ENCODE measurements around the gene RIPOR1. TPM values are rescaled to one million over a fixed set of nuclear protein-coding genes. Genes with fewer than 3 reads are reported as not detected.

RIPOR1 gene
- total and polyA plus RNA-seq, 2 experiments from 2014 or later: 7.6 to 22.4 TPM

GRCh38 chr16:67517661-67518423, 10.8 kb upstream of the RIPOR1 start:
- Histone ChIP-seq H3K36me3 (ENCODE audit: insufficient read depth) (no peaks in the 10 kb centered on the region), H4K20me1 (replicated peaks; ENCODE audit: insufficient read depth) (no peaks in the 10 kb centered on the region), H3K79me2 (replicated peaks; ENCODE audit: insufficient read depth) (no peaks in the 10 kb centered on the region), H3K4me2 (no peak overlapping the region), H3K9me2 (ENCODE audit: insufficient read depth) (no peaks in the 10 kb centered on the region), H3K27ac (ENCODE audit: low read depth) (no peak overlapping the region), H3K4me1 (ENCODE audit: insufficient read depth) (no peaks in the 10 kb centered on the region), H3K4me3 (no peak overlapping the region), H2AFZ (no peak overlapping the region), H3K27me3 (ENCODE audit: insufficient read depth) (peaks cover 29% of the 10 kb centered on the region), H3F3A (replicated peaks; ENCODE audit: low read depth) (no peaks in the 10 kb centered on the region)
- Mint-ChIP-seq H3K9me3 (no peaks in the 10 kb centered on the region; the same call in 2 of the 3 replicates), H3K36me3 (ENCODE audit: low read depth) (no peaks in the 10 kb centered on the region), H3K4me1 (no peaks in the 10 kb centered on the region; the same call in 2 of the 3 replicates), H3K27me3 (ENCODE audit: insufficient read depth, low read depth, poor library complexity) (peaks cover 43% of the 10 kb centered on the region), H3K27ac (no peak overlapping the region), H3K4me3 (no peak overlapping the region)
- DNase-seq (ENCODE audit: low spot score): no peak
- TF ChIP-seq NANOG (IDR thresholded peaks at IDR 0.05; ENCODE audit: borderline replicate concordance): no peak
- TF ChIP-seq EZH2 (IDR thresholded peaks at IDR 0.05; ENCODE audit: low read depth, unreplicated experiment): no peak
- TF ChIP-seq ZNF114 (CRISPR knock-in tag; IDR thresholded peaks at IDR 0.05): no peak
- no peak for TF ChIP-seq CREB1 (CRISPR knock-in tag; IDR thresholded peaks at IDR 0.05; ENCODE audit: low read depth)
- no peak for TF ChIP-seq CTCF (conservative IDR thresholded peaks at IDR 0.05; ENCODE audit: low read depth in 2 of 2)
- no peak for TF ChIP-seq ZNF331 (CRISPR knock-in tag; IDR thresholded peaks at IDR 0.05; ENCODE audit: low read depth)
- TF ChIP-seq ZNF462 (CRISPR knock-in tag; IDR thresholded peaks at IDR 0.05): no peak
- no peak for TF ChIP-seq POLR2AphosphoS5 (IDR thresholded peaks at IDR 0.05; ENCODE audit: low read depth)
- no peak for TF ChIP-seq JUNB (IDR thresholded peaks at IDR 0.05; ENCODE audit: unreplicated experiment)
- TF ChIP-seq REST (IDR thresholded peaks at IDR 0.05; ENCODE audit: unreplicated experiment): no peak
- no peak for TF ChIP-seq STAT1 (IDR thresholded peaks at IDR 0.05; ENCODE audit: unreplicated experiment)
- no peak for TF ChIP-seq ETS1 (IDR thresholded peaks at IDR 0.05)
- no peak for TF ChIP-seq EZH2phosphoT487 (IDR thresholded peaks at IDR 0.05; ENCODE audit: unreplicated experiment)
- ATAC-seq: no peak

All from GM23338 (cell line).